ENCODE data around the gene ARPC2.

ARPC2 gene

GRCh38 chr2:218289639-218290315 lies 72.8 kb downstream of the ARPC2 start:
- Mint-ChIP-seq H3K27ac (peak overlapping the region; percentile 91), H3K4me3 (peak overlapping the region; percentile 96), H3K9me3 (no peaks in the 10 kb centered on the region), H3K36me3 (ENCODE audit: low read depth) (peaks cover 37% of the 10 kb centered on the region), H3K27me3 (ENCODE audit: low read depth) (no peaks in the 10 kb centered on the region), H3K4me1 (ENCODE audit: low read depth) (peaks cover 76% of the 10 kb centered on the region)
- no peak for DNase-seq (ENCODE audit: low spot score)

- peak overlapping the region; percentile 96 for H3K4me3 Mint-ChIP-seq
- DNase-seq (ENCODE audit: low spot score) = peak; percentile 30
- peak overlapping the region; percentile 91 for H3K27ac Mint-ChIP-seq
- H3K4me1 Mint-ChIP-seq (ENCODE audit: low read depth) = peaks cover 69% of the 10 kb centered on the region
- no peaks in the 10 kb centered on the region for H3K9me3 Mint-ChIP-seq
- no peaks in the 10 kb centered on the region for H3K27me3 Mint-ChIP-seq (ENCODE audit: low read depth)
- H3K36me3 Mint-ChIP-seq (ENCODE audit: low read depth) = peaks cover 32% of the 10 kb centered on the region
Observed at GRCh38 chr2:218290316-218291261, 73.6 kb downstream of the ARPC2 start.

- Mint-ChIP-seq H3K4me1 (ENCODE audit: low read depth) (peaks cover 66% of the 10 kb centered on the region), H3K27me3 (ENCODE audit: low read depth) (no peaks in the 10 kb centered on the region), H3K4me3 (peak overlapping the region; percentile 96), H3K36me3 (ENCODE audit: low read depth) (peaks cover 28% of the 10 kb centered on the region), H3K9me3 (no peaks in the 10 kb centered on the region), H3K27ac (peak overlapping the region; percentile 91)
- DNase-seq (ENCODE audit: low spot score) = peak; percentile 12
Observed at GRCh38 chr2:218291318-218292047, 74.5 kb downstream of the ARPC2 start.

GRCh38 chr2:218292048-218293014 lies 75.3 kb downstream of the ARPC2 start, which contains the start of gene TMBIM1:
TSS of gene TMBIM1 (minus strand) at chr2:218292503. CDS start at chr2:218282141, 10,362 bp downstream.
- Mint-ChIP-seq H3K27me3 (ENCODE audit: low read depth) (no peaks in the 10 kb centered on the region), H3K4me1 (ENCODE audit: low read depth) (peaks cover 57% of the 10 kb centered on the region), H3K36me3 (ENCODE audit: low read depth) (peaks cover 22% of the 10 kb centered on the region), H3K4me3 (peak within 1 kb of the TSS; percentile 96), H3K27ac (peak within 1 kb of the TSS; percentile 91), H3K9me3 (no peaks in the 10 kb centered on the region)
- peak; percentile 80 for DNase-seq (ENCODE audit: low spot score)

GRCh38 chr2:218293715-218294429 lies 76.9 kb downstream of the ARPC2 start:
- Mint-ChIP-seq H3K4me3 (peak overlapping the region; percentile 54), H3K36me3 (ENCODE audit: low read depth) (peaks cover 16% of the 10 kb centered on the region), H3K9me3 (no peaks in the 10 kb centered on the region), H3K4me1 (ENCODE audit: low read depth) (peaks cover 47% of the 10 kb centered on the region), H3K27me3 (ENCODE audit: low read depth) (no peaks in the 10 kb centered on the region), H3K27ac (peak overlapping the region; percentile 47)
- DNase-seq (ENCODE audit: low spot score) = no peak

- H3K9me3 Mint-ChIP-seq = no peaks in the 10 kb centered on the region
- H3K27ac Mint-ChIP-seq = no peak overlapping the region
- H3K4me1 Mint-ChIP-seq (ENCODE audit: low read depth) = peaks cover 42% of the 10 kb centered on the region
- DNase-seq (ENCODE audit: low spot score) = no peak
- no peak overlapping the region for H3K4me3 Mint-ChIP-seq
- H3K27me3 Mint-ChIP-seq (ENCODE audit: low read depth) = no peaks in the 10 kb centered on the region
- H3K36me3 Mint-ChIP-seq (ENCODE audit: low read depth) = peaks cover 13% of the 10 kb centered on the region
Observed at GRCh38 chr2:218294430-218295022, 77.5 kb downstream of the ARPC2 start.

- no peak overlapping the region for H3K4me3 Mint-ChIP-seq
- peaks cover 37% of the 10 kb centered on the region for H3K4me1 Mint-ChIP-seq (ENCODE audit: low read depth)
- no peaks in the 10 kb centered on the region for H3K9me3 Mint-ChIP-seq
- no peak overlapping the region for H3K27ac Mint-ChIP-seq
- no peak for DNase-seq (ENCODE audit: low spot score)
- no peaks in the 10 kb centered on the region for H3K27me3 Mint-ChIP-seq (ENCODE audit: low read depth)
- H3K36me3 Mint-ChIP-seq (ENCODE audit: low read depth) = peaks cover 9% of the 10 kb centered on the region
Observed at GRCh38 chr2:218295029-218295428, 78.0 kb downstream of the ARPC2 start.

- Mint-ChIP-seq H3K4me1 (ENCODE audit: low read depth) (peaks cover 27% of the 10 kb centered on the region), H3K4me3 (no peak overlapping the region), H3K9me3 (no peaks in the 10 kb centered on the region), H3K27ac (no peak overlapping the region), H3K27me3 (ENCODE audit: low read depth) (no peaks in the 10 kb centered on the region), H3K36me3 (ENCODE audit: low read depth) (no peaks in the 10 kb centered on the region)
- no peak for DNase-seq (ENCODE audit: low spot score)
Observed at GRCh38 chr2:218296200-218296599, 79.2 kb downstream of the ARPC2 start.

- DNase-seq (ENCODE audit: low spot score) = no peak
- Mint-ChIP-seq H3K27ac (no peak overlapping the region), H3K27me3 (ENCODE audit: low read depth) (no peaks in the 10 kb centered on the region), H3K4me3 (no peak overlapping the region), H3K9me3 (no peaks in the 10 kb centered on the region), H3K36me3 (ENCODE audit: low read depth) (no peaks in the 10 kb centered on the region), H3K4me1 (ENCODE audit: low read depth) (peaks cover 25% of the 10 kb centered on the region)
Observed at GRCh38 chr2:218296847-218297246, 79.9 kb downstream of the ARPC2 start.

- H3K27ac Mint-ChIP-seq = no peak overlapping the region
- H3K36me3 Mint-ChIP-seq (ENCODE audit: low read depth) = no peaks in the 10 kb centered on the region
- DNase-seq (ENCODE audit: low spot score) = no peak
- H3K27me3 Mint-ChIP-seq (ENCODE audit: low read depth) = no peaks in the 10 kb centered on the region
- no peak overlapping the region for H3K4me3 Mint-ChIP-seq
- no peaks in the 10 kb centered on the region for H3K9me3 Mint-ChIP-seq
- H3K4me1 Mint-ChIP-seq (ENCODE audit: low read depth) = peaks cover 16% of the 10 kb centered on the region
Observed at GRCh38 chr2:218298314-218298875, 81.4 kb downstream of the ARPC2 start.

GRCh38 chr2:218300141-218300540 lies 83.2 kb downstream of the ARPC2 start:
- H3K36me3 Mint-ChIP-seq (ENCODE audit: low read depth) = no peaks in the 10 kb centered on the region
- no peak for DNase-seq (ENCODE audit: low spot score)
- no peaks in the 10 kb centered on the region for H3K9me3 Mint-ChIP-seq
- no peaks in the 10 kb centered on the region for H3K27me3 Mint-ChIP-seq (ENCODE audit: low read depth)
- no peak overlapping the region for H3K4me3 Mint-ChIP-seq
- H3K27ac Mint-ChIP-seq = no peak overlapping the region
- H3K4me1 Mint-ChIP-seq (ENCODE audit: low read depth) = peaks cover 8% of the 10 kb centered on the region
